B cell (primary cell): ENCODE results near the gene BTD. TPM values are rescaled to one million over a fixed set of nuclear protein-coding genes. Genes with fewer than 3 reads are reported as not detected.

ENCODE experiments used
- ATAC-seq: fragments of 200-7000 bp; cut with Tn5 transposase; one replicate; pipeline ENCODE4 v1.10.0; 2021; ENCODE audit warnings: low read depth, mild to moderate bottlenecking, moderate number of reproducible peaks, moderate library complexity
- CTCF ChIA-PET: fragments of 350-600 bp; sonication (Branson Sonifier 250); formaldehyde crosslinking; loops from one replicate; lab custom pipeline; 2021; ENCODE audit warnings: antibody characterized with exemption, inconsistent platforms; lab: Charles Lee
- POLR2A ChIA-PET: fragments of 350-600 bp; sonication (Branson Sonifier 250); formaldehyde crosslinking; loops from one replicate; lab custom pipeline; 2021; ENCODE audit warnings: antibody characterized with exemption; lab: Charles Lee
- DNase-seq: peaks from one replicate; pipeline ENCODE4 v3.0.0; 2013
- H2AFZ ChIP-seq: 2 replicates; pipeline ENCODE4 v1.6.1; 2012; ENCODE audit warnings: mild to moderate bottlenecking, low read depth, low read length; ENCODE audit not compliant: insufficient read depth, poor library complexity, severe bottlenecking
- H3K27ac ChIP-seq, 2 donors: 1 replicate in 1 of 2; 2 replicates in 1 of 2; pipeline ENCODE4 v1.5.1; 2012 to 2013; ENCODE audit warnings: low read length in 2 of 2, mild to moderate bottlenecking in 2 of 2, moderate library complexity in 1 of 2
- H3K27me3 ChIP-seq, 4 experiments: fragments of 200-600 bp in 1 of 4; sonication (generic) in 1 of 4; replicated peaks in 1 of 4; 1 replicate in 2 of 4; 2 replicates in 2 of 4; pipeline versions ENCODE4 v1.6.1 to v1.7.0; 2013 to 2016; ENCODE audit warnings: low read length in 3 of 4, mild to moderate bottlenecking in 2 of 4, mixed read lengths in 1 of 4, moderate library complexity in 1 of 4; ENCODE audit not compliant: insufficient read depth in 4 of 4, control insufficient read depth in 3 of 4; ENCODE audit errors: control extremely low read depth in 1 of 4
- H3K36me3 ChIP-seq, 2 experiments: replicated peaks in 1 of 2; 1 replicate in 1 of 2; 2 replicates in 1 of 2; pipeline versions ENCODE4 v1.6.1 to v1.7.1; 2013; ENCODE audit warnings: low read length in 1 of 2; ENCODE audit not compliant: insufficient read depth in 2 of 2, control insufficient read depth in 1 of 2; ENCODE audit errors: control extremely low read depth in 1 of 2, extremely low read depth in 1 of 2
- H3K4me1 ChIP-seq, 2 donors: fragments of 200-600 bp in 1 of 2; sonication (generic) in 1 of 2; 1 replicate in 1 of 2; 2 replicates in 1 of 2; pipeline versions ENCODE4 v1.5.1 to v1.6.1; 2013 to 2017; ENCODE audit warnings: low read length in 2 of 2; ENCODE audit not compliant: control insufficient read depth in 2 of 2, insufficient read depth in 2 of 2
- H3K4me2 ChIP-seq: replicated peaks from 2 replicates; pipeline ENCODE3; 2012; ENCODE audit warnings: mild to moderate bottlenecking, low read depth, low read length; ENCODE audit not compliant: poor library complexity, severe bottlenecking
- H3K4me3 ChIP-seq, 5 experiments: fragments of 200-600 bp in 1 of 5; sonication (generic) in 1 of 5; 1 replicate in 3 of 5; 2 replicates in 2 of 5; pipeline versions ENCODE4 v1.5.1 to v1.7.0; 2011 to 2016; ENCODE audit warnings: low read length in 4 of 5, mild to moderate bottlenecking in 4 of 5, low read depth in 2 of 5, control low read depth in 1 of 5, moderate library complexity in 1 of 5; ENCODE audit not compliant: insufficient read depth in 1 of 5; ENCODE audit errors: control extremely low read depth in 1 of 5, extremely low read depth in 1 of 5
- H3K79me2 ChIP-seq: fragments of 200-600 bp; sonication (generic); one replicate; pipeline ENCODE4 v1.6.0; 2016; ENCODE audit warnings: low read length; ENCODE audit not compliant: control insufficient read depth, insufficient read depth
- H3K9ac ChIP-seq: fragments of 200-600 bp; sonication (generic); 2 replicates; pipeline ENCODE4 v1.6.1; 2017; ENCODE audit warnings: mild to moderate bottlenecking, low read length, moderate library complexity
- H3K9me3 ChIP-seq, 3 donors: one replicate each; pipeline versions ENCODE4 v1.6.1 to v1.7.1; 2013; ENCODE audit warnings: low read length in 2 of 3; ENCODE audit not compliant: control insufficient read depth in 2 of 3, insufficient read depth in 1 of 3; ENCODE audit errors: control extremely low read depth in 1 of 3
- H4K20me1 ChIP-seq: 2 replicates; pipeline ENCODE4 v1.6.0; 2012; ENCODE audit warnings: mild to moderate bottlenecking, low read length; ENCODE audit not compliant: insufficient read depth, control insufficient read depth, poor library complexity, severe bottlenecking
- H3K27ac Mint-ChIP-seq: one replicate; pipeline ENCODE4 v1.8.0; 2021; ENCODE audit warnings: mixed read lengths
- H3K27me3 Mint-ChIP-seq: one replicate; pipeline ENCODE4 v1.8.0; 2021; ENCODE audit warnings: mixed read lengths
- H3K4me1 Mint-ChIP-seq: one replicate; pipeline ENCODE4 v1.8.0; 2021; ENCODE audit warnings: mixed read lengths
- H3K4me3 Mint-ChIP-seq: one replicate; pipeline ENCODE4 v1.8.0; 2021; ENCODE audit warnings: mixed read lengths
- H3K9me3 Mint-ChIP-seq: one replicate; pipeline ENCODE4 v1.8.0; 2022; ENCODE audit warnings: mixed read lengths; ENCODE audit not compliant: insufficient read depth
- EZH2 ChIP-seq: IDR thresholded peaks from 2 replicates; pipeline ENCODE4 v1.6.1; 2012; ENCODE audit warnings: borderline replicate concordance, low read depth, mild to moderate bottlenecking, moderate library complexity, low read length; ENCODE audit not compliant: insufficient read depth, poor library complexity, severe bottlenecking
- WGBS: methylation state at CpG from one replicate; pipeline ENCODE4 v1.1.5; 2013; ENCODE audit warnings: missing lambda C conversion rate; ENCODE audit not compliant: insufficient coverage; 5-methylcytosine and 5-hydroxymethylcytosine counted together
- intact Hi-C: fragments of 100-400 bp; cut with micrococcal nuclease; formaldehyde crosslinking; loops from one replicate; pipeline ENCODE4 v1.10.0; 2022
- polyA plus RNA-seq: library from polyadenylated mRNA; depleted of rRNA; stranded (reverse); fragments of >200 nt; gene quantifications from 2 replicates; pipeline ENCODE4 v1.2.3, GENCODE V29; 2012
- total RNA-seq, 2 donors: library from RNA; stranded (reverse); fragments of 120-200 nt in 1 of 2; gene quantifications; 1 replicate in 1 of 2; 2 replicates in 1 of 2; pipeline versions ENCODE4 v1.2.3 to v1.2.4, GENCODE V29; 2013 to 2022
- TF ChIP-seq, protein P1 (sequence below): fragments of 200-600 bp; IDR thresholded peaks from one replicate; pipeline ENCODE4 v1.8.0; 2022; ENCODE audit warnings: antibody characterized with exemption, mild to moderate bottlenecking

The BTD gene
- total and polyA plus RNA-seq, 2 donors (not counting 1 experiment from before 2014, with no cell fraction given), result 8.2 to 25.3 TPM

DNA sequence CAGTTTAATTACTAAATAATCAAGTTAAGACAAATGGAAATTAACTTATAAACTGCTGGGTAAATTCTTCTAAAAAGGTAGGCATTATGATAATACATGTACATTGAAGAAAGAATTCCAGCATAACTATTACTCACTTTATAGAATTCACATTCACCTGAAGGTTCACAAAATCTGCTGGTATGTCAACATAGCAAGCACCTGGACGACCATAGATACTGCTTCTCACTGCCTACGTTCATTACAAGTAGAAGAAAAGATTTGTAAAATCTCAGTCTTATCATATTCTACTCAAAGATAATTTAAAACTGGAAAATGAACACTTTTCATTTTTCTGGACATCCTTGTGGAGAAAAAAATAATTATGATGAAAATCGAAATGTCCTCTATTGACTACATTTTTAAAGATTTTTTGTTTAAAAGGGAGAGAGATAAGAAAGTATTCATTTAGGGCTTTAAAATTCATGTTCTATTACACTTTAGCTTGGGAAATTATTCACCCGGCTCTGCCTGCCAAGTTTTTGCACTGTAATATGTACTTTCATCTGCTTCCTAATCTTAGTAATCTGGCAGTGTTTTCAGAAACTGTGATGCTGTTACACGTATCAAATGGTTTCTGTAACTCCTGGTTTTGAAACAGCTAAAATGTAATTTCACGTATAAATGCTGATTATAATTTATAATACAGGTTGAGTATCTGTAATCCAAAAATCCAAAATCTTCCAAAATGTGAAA is 16.3 kb upstream of the BTD start:
- no peak overlapping the region for H3K4me3 Mint-ChIP-seq
- Histone ChIP-seq H3K27ac (no peak overlapping the region), H3K4me2 (no peak overlapping the region), H3K79me2 (no peaks in the 10 kb centered on the region), H3K36me3 (peaks cover 3 to 55% of the 10 kb centered on the region in 2 experiments), H3K9me3 (no peaks in the 10 kb centered on the region), H3K4me3 (no peak overlapping the region), H3K27me3 (no peaks in the 10 kb centered on the region), H4K20me1 (no peaks in the 10 kb centered on the region), H3K9ac (no peak overlapping the region), H2AFZ (no peak overlapping the region), H3K4me1 (no peaks in the 10 kb centered on the region)
- H3K27me3 Mint-ChIP-seq, result no peaks in the 10 kb centered on the region
- no peak for ATAC-seq
- DNase-seq, result no peak
- TF ChIP-seq, protein P1, sequence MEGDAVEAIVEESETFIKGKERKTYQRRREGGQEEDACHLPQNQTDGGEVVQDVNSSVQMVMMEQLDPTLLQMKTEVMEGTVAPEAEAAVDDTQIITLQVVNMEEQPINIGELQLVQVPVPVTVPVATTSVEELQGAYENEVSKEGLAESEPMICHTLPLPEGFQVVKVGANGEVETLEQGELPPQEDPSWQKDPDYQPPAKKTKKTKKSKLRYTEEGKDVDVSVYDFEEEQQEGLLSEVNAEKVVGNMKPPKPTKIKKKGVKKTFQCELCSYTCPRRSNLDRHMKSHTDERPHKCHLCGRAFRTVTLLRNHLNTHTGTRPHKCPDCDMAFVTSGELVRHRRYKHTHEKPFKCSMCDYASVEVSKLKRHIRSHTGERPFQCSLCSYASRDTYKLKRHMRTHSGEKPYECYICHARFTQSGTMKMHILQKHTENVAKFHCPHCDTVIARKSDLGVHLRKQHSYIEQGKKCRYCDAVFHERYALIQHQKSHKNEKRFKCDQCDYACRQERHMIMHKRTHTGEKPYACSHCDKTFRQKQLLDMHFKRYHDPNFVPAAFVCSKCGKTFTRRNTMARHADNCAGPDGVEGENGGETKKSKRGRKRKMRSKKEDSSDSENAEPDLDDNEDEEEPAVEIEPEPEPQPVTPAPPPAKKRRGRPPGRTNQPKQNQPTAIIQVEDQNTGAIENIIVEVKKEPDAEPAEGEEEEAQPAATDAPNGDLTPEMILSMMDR, result no peak
- TF ChIP-seq EZH2, result no peak
- H3K27ac Mint-ChIP-seq, result no peak overlapping the region
- no peaks in the 10 kb centered on the region for H3K4me1 Mint-ChIP-seq
- POLR2A ChIA-PET, result no interaction called here
- WGBS, result no CpG with 5 or more reads among the region's 6 CpGs
- H3K9me3 Mint-ChIP-seq, result no peaks in the 10 kb centered on the region
- intact Hi-C loops, result no loop called here
- CTCF ChIA-PET, result no interaction called here

DNA sequence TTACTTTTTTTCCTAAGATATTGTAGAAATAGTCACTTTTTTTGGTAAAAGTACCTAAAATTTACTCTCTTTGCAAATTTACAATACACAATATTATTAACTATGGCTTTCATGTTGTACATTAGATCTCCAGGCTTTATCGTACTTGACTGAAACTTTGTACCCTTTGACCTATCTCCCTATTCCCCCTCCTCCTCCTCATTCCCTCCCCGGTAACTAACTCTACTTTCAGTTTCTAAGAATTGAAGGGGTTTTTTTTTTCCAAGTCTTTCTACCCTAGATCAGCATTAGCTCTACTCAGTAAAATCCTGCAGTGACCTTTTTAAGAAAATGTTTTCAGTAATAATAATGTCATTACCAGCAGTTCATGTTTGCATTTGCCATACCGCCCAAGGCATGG is 10.3 kb upstream of the BTD start:
- H3K4me3 Mint-ChIP-seq, result no peak overlapping the region
- H3K79me2 ChIP-seq, result no peaks in the 10 kb centered on the region
- H3K27me3 ChIP-seq, result no peaks in the 10 kb centered on the region
- no peak overlapping the region for H3K9ac ChIP-seq
- no peak overlapping the region for H3K4me2 ChIP-seq
- no peaks in the 10 kb centered on the region for H3K4me1 ChIP-seq
- ChIA-PET POLR2A (no interaction called here), CTCF (no interaction called here)
- ATAC-seq (no peak), DNase-seq (no peak)
- intact Hi-C loops, result no loop called here
- WGBS, result 80% methylated on average over 1 of the region's 3 CpGs
- peaks cover 0 to 26% of the 10 kb centered on the region in 2 experiments for H3K36me3 ChIP-seq
- no peak overlapping the region for H3K4me3 ChIP-seq
- no peak overlapping the region for H3K27ac ChIP-seq
- no peak overlapping the region for H3K27ac Mint-ChIP-seq
- no peaks in the 10 kb centered on the region for H4K20me1 ChIP-seq
- H3K9me3 ChIP-seq, result no peaks in the 10 kb centered on the region
- H3K27me3 Mint-ChIP-seq, result no peaks in the 10 kb centered on the region
- no peaks in the 10 kb centered on the region for H3K4me1 Mint-ChIP-seq
- no peak overlapping the region for H2AFZ ChIP-seq
- TF ChIP-seq, protein P1, result no peak
- TF ChIP-seq EZH2, result no peak
- H3K9me3 Mint-ChIP-seq, result no peaks in the 10 kb centered on the region
